Caki2 (cell line): ENCODE measurements around the gene PDILT. TPM values are rescaled to one million over a fixed set of nuclear protein-coding genes. Genes with fewer than 3 reads are reported as not detected.

Experiments
- DNase-seq: peaks from one replicate; pipeline ENCODE4 v3.0.0-alpha.2; 2015; ENCODE audit warnings: low read depth
- in situ Hi-C: cut with HindIII; loops from 2 replicates; pipeline ENCODE4 v1.10.0; 2016; ENCODE audit warnings: low sequenced_read_pairs, low pct_unique_long_range_greater_than_20kb, mixed read lengths
- total RNA-seq: library from RNA; depleted of rRNA; stranded (reverse); fragments of >200 nt; shearing (Covaris generic); gene quantifications from 2 replicates; pipeline ENCODE4 v1.2.3, GENCODE V29; 2014; ENCODE audit warnings: low replicate concordance

PDILT gene
- total RNA-seq, 1 experiment from 2014 or later = not detected

GRCh38 chr16:20410121-20410723, 5.7 kb upstream of the PDILT start:
- in situ Hi-C loops = no loop called here
- DNase-seq = peak; percentile 48

- peak; percentile 41 for DNase-seq
- in situ Hi-C loops = no loop called here
These were observed 5.0 kb upstream of the PDILT start, which contains the start of gene ACSM5 for GRCh38 chr16:20409398-20410120. TSS of gene ACSM5 (plus strand) at chr16:20409534. CDS start at chr16:20411485, 1,951 bp downstream.

- DNase-seq = no peak
- in situ Hi-C loops = no loop called here
These were observed 1.9 kb downstream of the PDILT start for GRCh38 chr16:20402651-20403050.

GRCh38 chr16:20401475-20402016, 3.0 kb downstream of the PDILT start:
- in situ Hi-C loops = no loop called here
- DNase-seq = peak; percentile 57

GRCh38 chr16:20401066-20401465, 3.5 kb downstream of the PDILT start:
- in situ Hi-C loops = no loop called here
- DNase-seq = peak; percentile 79

GRCh38 chr16:20399185-20399584, 5.4 kb downstream of the PDILT start:
- in situ Hi-C loops = no loop called here

GRCh38 chr16:20398603-20399002, 5.9 kb downstream of the PDILT start:
- no peak for DNase-seq
- in situ Hi-C loops = no loop called here

More at GRCh38 chr16:20399185-20399584, 5.4 kb downstream of the PDILT start:
- no peak for DNase-seq

- DNase-seq = no peak
- in situ Hi-C loops = no loop called here
These were observed 7.0 kb downstream of the PDILT start for GRCh38 chr16:20397468-20398074.

- in situ Hi-C loops = no loop called here
These were observed 7.6 kb downstream of the PDILT start for GRCh38 chr16:20396846-20397467.

GRCh38 chr16:20395946-20396345, 8.6 kb downstream of the PDILT start:
- no peak for DNase-seq
- in situ Hi-C loops = no loop called here

More at GRCh38 chr16:20396846-20397467, 7.6 kb downstream of the PDILT start:
- DNase-seq = no peak

- in situ Hi-C loops = no loop called here
- no peak for DNase-seq
These were observed 10.5 kb downstream of the PDILT start for GRCh38 chr16:20393801-20394577.

GRCh38 chr16:20391045-20391444, 13.5 kb downstream of the PDILT start:
- in situ Hi-C loops = no loop called here

GRCh38 chr16:20388854-20389253, 15.7 kb downstream of the PDILT start:
- in situ Hi-C loops = no loop called here

More at GRCh38 chr16:20391045-20391444, 13.5 kb downstream of the PDILT start:
- DNase-seq = no peak

GRCh38 chr16:20387978-20388377, 16.6 kb downstream of the PDILT start:
- in situ Hi-C loops = no loop called here
- no peak for DNase-seq

More at GRCh38 chr16:20388854-20389253, 15.7 kb downstream of the PDILT start:
- DNase-seq = no peak

GRCh38 chr16:20385844-20386832, 18.4 kb downstream of the PDILT start:
- in situ Hi-C loops = no loop called here
- peak; percentile 22 for DNase-seq

GRCh38 chr16:20383106-20384029, 21.2 kb downstream of the PDILT start:
- in situ Hi-C loops = no loop called here
- peak; percentile 71 for DNase-seq
